Pulmonary artery endothelial cell (primary cell): ENCODE measurements around the gene KHDRBS2. TPM values are rescaled to one million over a fixed set of nuclear protein-coding genes. Genes with fewer than 3 reads are reported as not detected.

Experiments
- DNase-seq: peaks from one replicate; pipeline ENCODE4 v3.0.0-alpha.2; 2011; ENCODE audit warnings: low read depth, low spot score
- total RNA-seq: library from RNA; depleted of rRNA; stranded (reverse); fragments of >200 nt; gene quantifications from 2 replicates; pipeline ENCODE4 v1.2.3, GENCODE V29; 2014

Gene KHDRBS2
- total RNA-seq, 1 donor from 2014 or later, result not detected

DNA sequence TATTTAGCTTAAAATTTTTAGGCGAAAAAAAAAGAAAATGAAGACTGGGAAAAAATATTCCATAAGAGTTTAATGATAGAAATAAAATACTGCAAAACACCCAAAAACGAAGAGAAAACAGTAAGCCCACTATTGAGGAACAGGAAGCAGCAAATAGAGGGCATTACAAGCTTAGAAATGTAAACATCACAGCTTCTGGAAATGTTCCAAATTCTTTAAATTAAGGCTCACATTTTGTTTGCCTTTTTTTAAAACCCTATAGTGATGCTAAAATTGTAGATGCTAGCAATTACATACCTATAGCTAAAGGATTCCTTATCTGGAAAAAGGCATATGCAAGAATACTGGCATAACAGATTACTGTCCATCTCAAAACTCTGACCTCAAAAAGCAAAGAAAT lies 248.6 kb downstream of the KHDRBS2 start:
- no peak for DNase-seq

DNA sequence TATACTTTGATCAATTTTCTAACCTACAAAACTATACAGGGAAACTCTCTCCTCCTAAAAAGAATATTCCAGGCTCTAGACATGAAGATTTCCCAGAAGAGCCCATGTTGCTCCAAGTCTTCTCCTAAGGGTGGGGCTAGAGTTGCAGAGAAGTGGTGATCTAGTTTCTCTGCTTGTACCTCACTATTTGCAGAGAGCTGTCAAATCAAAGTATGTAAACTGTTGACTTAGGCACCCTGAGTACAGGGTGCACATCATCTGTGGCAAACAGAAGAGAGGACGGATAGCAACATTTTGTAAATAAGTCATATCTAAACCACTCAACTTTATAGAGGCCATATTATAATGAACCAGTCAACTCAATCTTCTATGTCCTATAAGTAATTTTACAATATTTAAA lies 250.1 kb downstream of the KHDRBS2 start:
- no peak for DNase-seq

DNA sequence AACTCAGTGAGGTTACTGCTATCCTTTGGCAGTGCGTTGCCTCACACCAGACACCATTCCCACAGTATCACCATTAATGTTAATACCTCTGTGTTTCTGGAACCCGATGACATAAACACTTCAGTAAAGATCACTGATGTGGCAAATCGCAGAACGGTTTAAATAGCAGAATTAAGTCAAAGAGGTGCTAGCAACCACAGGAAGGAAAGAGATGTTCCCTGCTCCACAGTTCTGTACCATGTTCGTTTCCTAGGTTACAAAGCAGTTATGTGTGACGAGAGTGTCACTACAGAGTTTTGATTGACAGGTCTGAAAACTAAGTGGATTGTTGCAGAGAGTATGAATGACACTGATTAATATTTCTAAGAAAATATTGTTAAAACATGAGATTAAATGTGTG lies 272.3 kb downstream of the KHDRBS2 start:
- no peak for DNase-seq

DNA sequence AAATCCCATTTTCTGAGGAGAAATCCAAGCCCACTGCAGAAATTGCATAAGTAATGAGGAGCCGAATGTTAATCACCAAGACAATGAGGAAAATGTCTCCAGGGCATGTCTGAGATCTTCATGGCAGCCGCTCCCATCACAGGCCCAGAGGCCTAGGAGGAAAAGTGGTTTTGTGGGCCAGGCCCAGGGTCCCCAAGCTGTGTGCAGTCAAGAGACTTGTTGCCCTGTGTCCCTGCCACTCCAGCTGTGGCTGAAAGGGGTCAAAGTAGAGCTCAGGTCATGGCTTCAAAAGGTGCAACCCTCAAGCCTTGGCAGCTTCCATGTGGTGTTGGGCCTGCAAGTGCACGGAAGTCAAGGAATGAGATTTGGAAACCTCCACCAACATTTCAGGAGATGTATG lies 276.6 kb downstream of the KHDRBS2 start:
- DNase-seq, result no peak

DNA sequence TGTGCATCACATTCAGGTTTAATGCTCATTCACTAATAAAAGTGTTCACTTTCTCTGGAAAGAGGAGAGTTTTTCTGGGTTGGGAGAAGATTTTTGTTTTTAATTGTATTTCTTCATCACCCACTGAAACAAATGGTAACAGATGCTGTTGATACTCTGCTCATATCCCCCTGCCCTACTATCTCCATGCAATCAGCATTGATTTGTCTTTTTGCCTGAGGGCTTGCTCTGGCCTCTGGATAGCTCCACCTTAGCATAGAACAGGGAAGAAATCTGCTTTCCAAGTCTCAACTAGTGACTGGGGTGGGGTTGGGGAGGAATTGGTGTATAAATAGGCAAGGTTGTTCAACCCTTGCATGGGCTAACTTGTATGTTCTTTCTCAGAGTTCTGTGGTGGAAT lies 296.4 kb downstream of the KHDRBS2 start:
- no peak for DNase-seq

DNA sequence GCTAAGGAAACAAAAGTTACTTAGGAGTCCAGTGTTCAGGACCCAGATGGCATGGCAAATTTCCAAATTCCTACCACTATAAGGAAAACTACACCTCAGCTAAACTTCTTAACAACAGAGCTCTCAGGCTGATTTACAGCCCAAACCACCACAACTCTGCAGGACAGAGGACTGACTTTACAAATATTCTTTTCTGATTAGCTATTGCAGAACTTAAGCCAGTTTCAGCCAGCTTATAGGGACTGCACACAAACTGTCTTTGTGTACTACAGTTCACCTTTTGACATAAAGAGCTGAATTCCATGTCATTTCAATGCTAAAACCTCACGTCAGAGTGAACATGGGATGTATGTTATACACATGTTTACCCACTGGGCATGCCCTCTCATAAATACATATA lies 305.4 kb downstream of the KHDRBS2 start:
- no peak for DNase-seq

DNA sequence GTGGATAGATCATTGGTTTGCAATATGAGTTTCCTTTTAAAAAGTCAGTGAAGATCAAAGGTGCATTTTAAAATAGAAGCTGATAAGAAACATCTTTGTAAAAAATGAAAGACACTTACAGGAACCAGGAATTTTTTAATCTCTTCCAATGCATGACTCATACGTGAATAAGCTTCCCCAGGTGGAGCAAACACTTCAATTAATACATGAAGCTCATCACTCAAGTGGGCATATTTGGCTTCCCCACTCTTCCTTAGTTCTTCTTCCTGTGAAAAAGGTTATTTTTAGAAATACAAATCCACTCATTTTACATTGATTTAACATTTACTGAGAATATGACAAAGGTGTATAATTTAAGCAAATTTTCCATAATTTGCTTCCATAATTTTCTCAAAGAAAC lies 308.1 kb downstream of the KHDRBS2 start:
- no peak for DNase-seq

DNA sequence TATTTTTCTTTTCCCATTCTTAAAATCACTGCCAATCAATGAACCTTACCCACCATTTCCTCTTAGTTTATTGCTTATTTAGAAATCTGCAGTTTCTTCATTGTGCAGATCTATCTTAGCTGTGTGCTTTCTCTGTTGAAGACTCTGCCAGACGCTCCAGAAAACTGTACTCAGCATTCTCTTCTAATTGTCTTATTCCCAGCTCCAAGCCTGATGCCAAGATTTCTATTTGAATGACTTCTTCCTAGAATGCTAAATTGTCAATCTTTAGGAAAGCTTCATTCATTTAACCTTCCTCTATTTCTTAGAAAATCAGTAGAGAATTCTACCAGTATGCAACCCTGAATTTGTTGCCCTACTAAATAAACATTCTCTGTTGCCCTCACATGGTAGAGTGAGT lies 308.9 kb downstream of the KHDRBS2 start:
- no peak for DNase-seq

DNA sequence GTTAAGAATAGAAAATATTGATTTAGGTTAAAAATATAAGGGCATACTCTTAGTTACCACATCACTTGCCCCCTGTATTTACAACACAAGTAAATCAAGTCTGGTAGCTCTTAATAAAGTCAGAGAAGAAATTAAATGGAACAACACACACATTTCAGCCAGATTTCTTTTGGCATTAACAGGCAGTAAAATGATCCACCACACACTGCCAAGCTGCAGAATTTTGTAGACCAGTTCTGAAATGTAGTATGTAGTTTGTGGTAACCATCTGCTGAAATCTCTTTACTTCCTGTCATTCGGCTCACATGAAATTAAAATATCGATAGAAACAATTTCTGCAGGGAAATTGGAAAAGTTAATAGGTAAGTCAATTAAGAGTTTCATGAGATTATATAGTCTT lies 326.8 kb downstream of the KHDRBS2 start:
- no peak for DNase-seq

DNA sequence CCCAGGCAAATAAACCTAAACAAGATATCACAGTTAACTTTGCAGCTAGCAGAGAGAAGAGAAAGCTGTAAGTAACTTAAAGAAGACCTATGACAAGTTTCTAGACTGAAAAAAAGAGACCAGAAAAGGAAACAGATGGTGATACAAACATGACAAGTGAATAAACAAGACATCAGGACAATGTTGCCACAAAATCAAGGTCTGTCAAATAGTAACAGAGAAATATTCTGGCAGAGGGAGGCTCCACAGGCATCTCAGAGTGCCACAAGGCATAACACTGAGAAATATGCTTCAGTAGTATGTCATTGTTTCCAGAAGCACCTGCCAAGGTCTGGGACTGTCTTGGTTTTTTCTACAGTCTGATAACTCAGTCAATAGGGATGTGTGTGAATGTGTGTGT lies 332.2 kb downstream of the KHDRBS2 start:
- no peak for DNase-seq

DNA sequence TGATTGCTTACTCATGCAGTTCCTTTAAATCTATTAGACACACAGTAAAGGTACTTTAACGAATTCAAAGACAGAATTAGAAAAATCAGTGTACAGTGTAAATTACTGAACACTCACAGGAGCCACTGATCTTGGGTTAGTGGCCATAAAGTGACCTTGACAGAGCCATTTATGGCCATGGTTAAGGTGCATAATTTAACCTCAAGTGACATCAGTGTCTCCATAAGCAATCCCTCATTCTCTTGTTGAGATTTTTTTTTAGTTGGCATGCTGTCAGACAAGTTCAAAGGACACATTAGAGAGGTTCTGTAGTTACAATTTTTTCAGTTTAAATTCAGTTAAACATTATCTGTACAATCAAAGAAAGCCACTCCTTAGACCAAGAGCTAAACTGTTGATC lies 334.4 kb downstream of the KHDRBS2 start:
- no peak for DNase-seq

DNA sequence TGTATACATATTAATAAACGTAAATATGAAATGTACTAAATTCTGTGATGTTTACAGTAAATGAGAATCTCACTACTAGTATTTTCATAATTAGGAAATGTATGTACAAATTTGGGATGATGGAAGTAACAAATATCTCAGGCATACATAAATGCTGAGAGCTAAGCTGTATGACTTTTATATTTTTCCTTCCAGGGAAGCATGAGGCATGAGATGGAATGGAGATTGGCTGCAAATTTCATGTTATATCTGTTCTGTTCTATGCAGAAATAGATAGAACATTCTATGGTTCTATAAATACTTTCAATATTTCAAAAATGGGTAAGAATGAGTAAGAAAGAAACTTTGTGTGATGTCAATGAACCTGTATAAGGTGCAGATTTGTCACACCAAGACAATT lies 335.2 kb downstream of the KHDRBS2 start:
- no peak for DNase-seq

DNA sequence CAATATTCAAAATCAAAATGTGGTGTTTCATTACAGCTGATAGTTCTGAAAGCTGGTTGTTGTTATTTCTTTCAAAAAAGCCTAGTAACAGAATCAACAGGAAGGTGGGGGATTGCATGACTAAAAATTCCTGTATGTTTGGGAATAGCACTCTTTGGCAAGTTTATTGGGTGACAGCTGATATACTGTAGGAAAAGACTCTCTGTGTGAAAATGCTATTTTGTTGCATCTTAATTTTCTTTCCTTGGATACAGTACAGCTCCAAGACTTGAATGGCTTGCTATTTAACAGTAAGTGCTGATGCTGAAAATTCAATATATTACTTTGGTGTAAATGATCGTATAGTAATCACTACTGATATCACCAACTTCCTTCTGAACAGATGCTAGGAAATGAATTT lies 336.1 kb downstream of the KHDRBS2 start:
- DNase-seq, result no peak

DNA sequence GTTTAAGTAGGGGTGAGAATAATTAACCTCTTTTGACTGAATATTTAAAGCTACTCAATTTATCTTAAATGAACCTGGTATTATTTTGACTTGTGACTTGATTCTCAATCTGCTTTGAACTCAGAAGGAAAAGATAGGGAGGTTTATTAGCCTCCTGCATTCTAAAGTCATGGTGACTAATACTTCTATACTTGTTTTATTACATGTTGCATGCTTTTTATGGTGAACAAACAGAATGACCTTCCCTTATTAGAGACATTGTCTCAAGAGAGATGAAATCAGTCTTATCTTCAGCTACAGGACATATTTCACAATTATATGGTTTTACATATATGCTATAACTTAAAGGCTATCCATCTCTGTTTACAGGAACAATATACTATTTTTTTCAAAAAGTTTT lies 336.9 kb downstream of the KHDRBS2 start:
- DNase-seq, result no peak

DNA sequence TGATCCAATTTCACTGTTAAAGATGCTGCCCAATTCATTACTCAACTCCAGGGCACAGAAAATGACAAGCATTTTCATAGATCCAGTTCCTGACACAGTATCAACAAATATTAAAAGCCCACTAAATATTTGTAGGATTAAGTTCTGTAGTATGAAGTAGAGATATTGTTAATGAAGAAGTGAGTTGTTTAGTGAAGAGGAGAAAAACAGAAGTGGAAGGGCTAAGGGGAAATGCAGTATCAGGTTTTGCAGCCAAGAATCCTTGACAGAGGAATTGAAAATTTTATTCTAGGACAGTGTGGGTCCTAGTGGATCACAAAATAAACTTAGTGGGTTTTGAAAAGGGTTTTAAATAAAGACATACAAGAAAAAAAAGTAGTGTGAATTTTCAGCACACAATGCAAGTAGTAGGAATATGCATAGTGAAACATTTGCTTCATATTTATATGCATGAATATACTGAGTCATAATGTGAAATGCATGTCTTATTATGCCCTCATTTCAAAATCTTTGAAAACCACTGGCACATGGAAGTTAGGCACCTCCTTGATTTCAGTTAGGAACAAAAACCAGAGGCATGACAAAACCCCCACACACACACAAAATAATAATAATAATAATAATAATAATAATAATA lies 338.6 kb downstream of the KHDRBS2 start:
- DNase-seq, result no peak

DNA sequence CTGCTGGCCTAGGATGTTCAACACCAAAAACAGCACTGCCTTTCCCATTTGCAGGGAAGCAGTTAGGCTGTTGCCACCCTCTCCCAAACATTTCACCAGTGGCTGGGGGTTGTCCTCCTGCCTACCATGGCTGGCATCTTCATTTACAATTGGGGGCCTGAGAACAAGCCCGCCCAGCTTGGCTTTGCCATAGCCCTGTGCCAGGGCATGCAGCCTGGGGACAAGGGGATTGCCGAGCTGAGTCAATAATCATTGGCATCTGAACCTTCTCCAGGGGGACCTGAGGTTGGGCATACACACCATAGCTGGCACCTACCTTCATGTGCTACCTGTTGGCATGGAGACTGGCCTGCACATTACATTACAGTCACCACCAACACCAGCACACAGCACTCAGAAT lies 345.1 kb downstream of the KHDRBS2 start:
- DNase-seq, result no peak

DNA sequence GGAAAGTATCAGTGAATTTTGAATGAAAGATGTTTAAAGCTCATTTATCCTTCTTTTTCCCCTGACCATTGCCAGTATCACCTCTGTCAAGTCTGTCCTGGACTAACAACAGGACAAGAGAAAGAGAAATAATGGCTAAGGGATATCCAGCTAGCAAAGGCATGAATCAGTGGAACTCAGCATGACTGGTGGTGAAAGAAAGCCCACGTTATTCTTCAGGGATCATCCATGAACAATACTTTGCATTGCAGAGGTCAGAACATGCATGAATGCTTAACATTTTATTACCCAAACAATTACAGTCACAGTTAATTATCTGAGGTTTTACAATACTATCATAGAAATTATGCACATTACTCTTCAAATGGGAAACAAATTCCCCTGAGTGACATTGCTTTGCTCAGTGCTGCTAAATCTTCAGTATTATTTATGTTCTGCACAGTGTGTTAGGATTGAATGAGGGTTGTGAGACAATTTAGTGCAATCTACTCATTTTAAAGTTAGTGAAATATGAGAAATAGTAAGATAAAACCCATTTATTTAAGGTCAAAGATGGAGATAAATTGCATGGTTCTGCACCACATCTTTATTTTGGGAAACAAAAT lies 350.7 kb downstream of the KHDRBS2 start:
- no peak for DNase-seq

DNA sequence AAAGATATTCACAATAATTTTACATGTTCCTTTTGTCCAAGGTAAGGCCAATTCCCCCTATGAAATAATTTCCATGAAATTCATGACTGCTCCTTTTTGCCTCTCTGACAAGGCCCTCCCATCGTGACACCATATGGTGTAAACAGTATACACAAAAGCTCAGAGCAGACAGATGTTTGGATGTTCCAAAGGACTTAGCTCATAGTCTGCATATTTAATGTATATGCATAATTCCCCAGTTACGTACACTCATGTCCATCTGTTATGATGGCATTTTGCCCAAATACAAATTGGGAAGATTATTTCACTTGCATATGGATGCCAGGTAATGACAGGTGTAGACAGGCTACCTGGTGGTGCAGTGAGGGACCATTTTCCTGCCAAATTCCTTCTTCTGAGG lies 376.5 kb downstream of the KHDRBS2 start:
- DNase-seq, result no peak

DNA sequence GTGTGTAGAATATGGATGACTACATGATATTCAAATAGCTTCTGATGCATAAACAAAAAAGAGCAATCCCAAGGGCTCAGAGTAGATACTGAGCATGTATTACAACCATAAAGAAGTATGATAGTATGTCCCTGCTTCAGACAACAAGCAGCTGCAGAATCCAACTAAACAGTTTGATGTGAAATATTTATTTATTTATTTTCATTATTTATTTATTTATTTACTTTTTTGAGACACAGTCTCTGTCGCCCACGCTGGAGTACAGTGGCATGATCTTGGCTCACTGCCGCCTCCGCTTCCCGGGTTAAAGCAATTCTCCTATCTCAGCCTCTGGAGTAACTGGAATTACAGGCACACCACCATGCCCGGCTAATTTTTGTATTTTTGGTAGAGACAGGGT lies 384.3 kb downstream of the KHDRBS2 start:
- DNase-seq, result no peak

DNA sequence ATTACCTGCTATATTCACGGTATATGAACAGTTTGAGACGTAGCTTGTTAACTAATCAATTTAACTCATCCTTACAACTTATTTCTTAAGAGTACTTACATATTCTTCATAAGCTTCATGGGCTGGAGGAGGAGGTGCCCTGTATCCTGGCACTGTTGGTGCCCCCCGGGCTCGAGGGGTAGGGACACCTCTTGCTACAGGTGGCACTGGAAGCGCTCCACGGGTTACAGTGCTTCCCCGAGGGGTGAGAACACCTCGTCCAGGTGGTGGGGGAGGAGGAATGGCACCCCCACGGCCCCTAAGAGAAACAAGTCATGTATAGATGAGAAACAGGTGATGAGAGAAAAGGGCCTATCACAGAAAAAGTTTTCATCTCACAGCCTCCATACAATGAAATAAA lies 391.5 kb downstream of the KHDRBS2 start:
- no peak for DNase-seq

DNA sequence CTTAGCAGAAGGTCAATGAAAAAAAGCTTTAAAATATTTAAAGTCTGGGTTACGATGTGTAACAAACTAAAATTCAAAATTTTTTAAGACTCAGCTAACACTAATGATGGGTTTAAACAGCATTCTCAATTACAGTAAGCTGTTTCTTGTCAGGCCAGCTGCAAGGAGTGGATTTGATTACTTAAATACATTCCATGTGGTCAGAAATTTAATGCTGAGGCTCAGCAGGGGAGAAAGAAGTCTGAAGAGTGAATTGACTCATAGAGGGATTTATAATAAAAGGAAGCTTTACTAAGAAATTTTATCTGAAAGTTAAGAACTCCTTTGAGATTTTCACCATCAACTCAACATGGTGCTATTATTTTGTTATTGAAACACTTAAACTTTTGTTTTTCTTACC lies 398.6 kb downstream of the KHDRBS2 start:
- no peak for DNase-seq

DNA sequence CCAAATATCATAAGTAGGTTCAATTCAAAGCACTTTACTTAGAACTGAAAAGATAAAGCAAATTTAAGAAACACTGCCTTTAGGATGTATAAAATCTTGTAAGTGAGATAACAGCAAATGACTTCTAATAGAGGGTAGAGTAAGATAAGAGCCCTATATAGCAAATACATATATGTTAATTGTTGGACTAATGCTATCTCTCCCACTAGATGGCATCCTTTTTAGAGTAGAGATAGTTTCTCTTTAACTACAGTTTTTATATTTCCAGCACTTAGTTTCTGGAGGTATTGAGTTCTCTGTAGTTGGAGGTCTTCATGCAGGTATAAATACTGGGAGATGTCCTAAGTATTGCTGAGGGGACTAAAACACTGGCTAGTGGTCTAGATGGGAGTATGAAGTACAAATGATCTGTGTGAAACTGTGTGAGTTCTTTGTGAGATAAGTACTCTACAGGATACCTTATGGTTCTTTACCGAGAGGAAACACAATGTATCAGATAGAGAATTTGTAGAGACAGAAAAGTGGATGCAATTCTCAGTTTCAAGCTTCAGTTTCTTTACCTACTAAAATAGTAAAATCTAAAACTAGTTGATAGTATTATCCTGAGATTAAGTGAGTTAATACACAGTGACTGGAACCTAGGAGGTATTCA lies 399.3 kb downstream of the KHDRBS2 start:
- no peak for DNase-seq
